PC-3 (cell line): ENCODE results near the gene NDRG2.
A peak's percentile ranks its signal among the peaks of the same experiment; 100 is the strongest.

Experiments used
- CTCF ChIP-seq: fragments of 300-600 bp; sonication (generic); conservative IDR thresholded peaks from 2 replicates; pipeline ENCODE4 v1.5.1; 2017; ENCODE audit warnings: antibody characterized with exemption, low read depth, mild to moderate bottlenecking, low read length
- EZH2 ChIP-seq: fragments of 300-600 bp; sonication (generic); IDR thresholded peaks from one replicate; pipeline ENCODE4 v1.6.1; 2017; ENCODE audit warnings: antibody characterized with exemption, mild to moderate bottlenecking, low read length; ENCODE audit not compliant: unreplicated experiment

GRCh38 chr14:21069388-21070082, 44.7 kb upstream of the NDRG2 start:
- TF ChIP-seq CTCF = no peak
- TF ChIP-seq EZH2 = peak; percentile 61
